Kidney (tissue), 14 donors: ENCODE data around the gene ANKRD23. TPM values are rescaled to one million over a fixed set of nuclear protein-coding genes. Genes with fewer than 3 reads are reported as not detected.

Experiments
- DNase-seq, 5 donors: peaks; one replicate each; pipeline ENCODE4 v3.0.0-alpha.2; 2013 to 2020
- FAIRE-seq: peaks from 2 replicates; lab custom pipeline; 2012; peaks lifted over from hg19 to GRCh38; lab: Jason Lieb, UNC
- H3K27ac ChIP-seq, 2 donors: one replicate each; pipeline ENCODE4 v1.7.0; 2013; ENCODE audit warnings: low read depth in 2 of 2, low read length in 2 of 2, inconsistent platforms in 1 of 2
- H3K27me3 ChIP-seq: one replicate; pipeline ENCODE4 v1.7.1; 2013; ENCODE audit warnings: low read length, inconsistent platforms; ENCODE audit not compliant: control insufficient read depth, insufficient read depth
- H3K36me3 ChIP-seq, 3 donors: one replicate each; pipeline versions ENCODE4 v1.7.0 to v1.7.1; 2013; ENCODE audit warnings: low read length in 3 of 3, control low read depth in 1 of 3, inconsistent platforms in 1 of 3; ENCODE audit not compliant: insufficient read depth in 3 of 3, control insufficient read depth in 2 of 3
- H3K4me1 ChIP-seq, 3 donors: one replicate each; pipeline versions ENCODE4 v1.7.0 to v1.7.1; 2013; ENCODE audit warnings: low read length in 3 of 3, inconsistent platforms in 1 of 3, low read depth in 1 of 3; ENCODE audit not compliant: control insufficient read depth in 2 of 3, insufficient read depth in 2 of 3
- H3K4me3 ChIP-seq, 3 donors: one replicate each; pipeline versions ENCODE4 v1.7.0 to v1.8.1; 2013; ENCODE audit warnings: low read length in 3 of 3, control low read depth in 1 of 3, inconsistent platforms in 1 of 3
- H3K9ac ChIP-seq, 3 donors: one replicate each; pipeline versions ENCODE4 v1.7.0 to v1.7.1; 2013; ENCODE audit warnings: low read length in 3 of 3, control low read depth in 1 of 3, inconsistent platforms in 1 of 3
- H3K9me3 ChIP-seq, 3 donors: one replicate each; pipeline versions ENCODE4 v1.7.0 to v1.7.1; 2013; ENCODE audit warnings: low read length in 3 of 3, control low read depth in 1 of 3, inconsistent platforms in 1 of 3; ENCODE audit not compliant: control insufficient read depth in 2 of 3, insufficient read depth in 1 of 3
- CTCF ChIP-seq: IDR thresholded peaks from 3 replicates; pipeline ENCODE4 v1.5.1; 2012; ENCODE audit warnings: mild to moderate bottlenecking, moderate library complexity, borderline replicate concordance; ENCODE audit not compliant: insufficient read depth; ENCODE audit errors: extremely low read depth
- intact Hi-C: fragments of 100-400 bp; cut with DNase I; formaldehyde crosslinking; loops from one replicate; pipeline ENCODE4 v1.11.1; 2022
- microRNA-seq: library from miRNA; unstranded; fragments of <30 nt; microRNA quantifications from one replicate; pipeline ENCODE4 v1.2.0, GENCODE V29; 2020
- polyA plus RNA-seq: library from polyadenylated mRNA; stranded (reverse); fragments of 350-450 nt; fragmentation: Illumina TruSeq; extraction: RNeasy Lipid Tissue Mini Kit (QIAGEN cat#74804); gene quantifications from one replicate; pipeline ENCODE4 v1.2.3, GENCODE V29; 2014; ENCODE audit warnings: low read depth, low replicate concordance; ENCODE audit not compliant: insufficient read depth
- total RNA-seq: library from RNA; stranded (reverse); fragmentation: NEBNext Ultra II Directional; extraction: Animal tissue kit (Norgen Biotek cat#: 25700); gene quantifications from one replicate; pipeline ENCODE4 v1.2.1, GENCODE V29; 2021
- donor health status: control.
- donor health status: control.
- donor health status: control.
- donor health status: control.
- donor health status: control.
- donor health status: DM: yes; HTN: yes; CAD: no.
- donor health status: Normal renal cell carcinoma (clear cell type).

ANKRD23 gene
- total and polyA plus RNA-seq, 2 donors from 2014 or later: 1.6 to 4.0 TPM

GRCh38 chr2:96792772-96793749 lies 50.8 kb downstream of the ANKRD23 start:
- Histone ChIP-seq H3K27ac (no peak overlapping the region), H3K9ac (no peak overlapping the region), H3K4me1 (no peaks in the 10 kb centered on the region), H3K36me3 (peaks cover 0 to 1% (median 0%) of the 10 kb centered on the region in 3 donors), H3K9me3 (no peaks in the 10 kb centered on the region), H3K4me3 (no peak overlapping the region), H3K27me3 (no peaks in the 10 kb centered on the region)
- intact Hi-C loops: no loop called here
- no peak for TF ChIP-seq CTCF
- peak in 1 of 5 donors; percentile 47 for DNase-seq
- no peak for FAIRE-seq

- Histone ChIP-seq H3K27me3 (no peaks in the 10 kb centered on the region), H3K9me3 (no peaks in the 10 kb centered on the region), H3K27ac (no peak overlapping the region), H3K9ac (no peak overlapping the region), H3K4me1 (no peaks in the 10 kb centered on the region), H3K36me3 (no peaks in the 10 kb centered on the region), H3K4me3 (no peak overlapping the region)
- peak in 1 of 5 donors; percentile 28 for DNase-seq
- intact Hi-C loops: no loop called here
- FAIRE-seq: no peak
- TF ChIP-seq CTCF: no peak
These were observed 54.6 kb downstream of the ANKRD23 start for GRCh38 chr2:96789245-96789617.

- Histone ChIP-seq H3K27me3 (no peaks in the 10 kb centered on the region), H3K9ac (no peak overlapping the region), H3K27ac (no peak overlapping the region), H3K4me1 (no peaks in the 10 kb centered on the region), H3K4me3 (no peak overlapping the region), H3K9me3 (no peaks in the 10 kb centered on the region), H3K36me3 (no peaks in the 10 kb centered on the region)
- DNase-seq (peak in 1 of 5 donors; percentile 45), FAIRE-seq (no peak)
- intact Hi-C loops: no loop called here
- TF ChIP-seq CTCF: no peak
These were observed 55.2 kb downstream of the ANKRD23 start for GRCh38 chr2:96788442-96789244.

Small RNA genes lying within 50 kb of the gene (microRNA-seq; reads per million reads assigned to microRNA genes)
- gene MIR3127: not detected

Other genes starting within 250 kb of the ANKRD23 start
- gene KANSL3, start 205.7 kb downstream of the ANKRD23 start, total RNA-seq: 48.8 TPM
- 17.5 TPM for gene KANSL3, start 205.7 kb downstream of the ANKRD23 start, polyA plus RNA-seq
- 1.3 TPM for gene FER1L5, start 201.3 kb downstream of the ANKRD23 start, total RNA-seq
- gene FER1L5, start 201.3 kb downstream of the ANKRD23 start, polyA plus RNA-seq: 0.15 TPM
- 23.0 TPM for gene LMAN2L, start 104.0 kb downstream of the ANKRD23 start, total RNA-seq
- 25.3 TPM for gene LMAN2L, start 104.0 kb downstream of the ANKRD23 start, polyA plus RNA-seq
- gene CNNM4, start 83.1 kb downstream of the ANKRD23 start, total RNA-seq: 14.5 TPM
- gene CNNM4, start 83.1 kb downstream of the ANKRD23 start, polyA plus RNA-seq: 3.7 TPM
- gene CNNM3, start 27.8 kb downstream of the ANKRD23 start, total RNA-seq: 26.1 TPM
- 6.9 TPM for gene CNNM3, start 27.8 kb downstream of the ANKRD23 start, polyA plus RNA-seq
- gene ANKRD39, start 14.0 kb upstream of the ANKRD23 start, total RNA-seq: 10.8 TPM
- 19.2 TPM for gene ANKRD39, start 14.0 kb upstream of the ANKRD23 start, polyA plus RNA-seq
- 44.6 TPM for gene SEMA4C, start 26.1 kb upstream of the ANKRD23 start, total RNA-seq
- gene SEMA4C, start 26.1 kb upstream of the ANKRD23 start, polyA plus RNA-seq: 11.1 TPM
- gene FAM178B, start 142.6 kb upstream of the ANKRD23 start, total RNA-seq: 0.44 TPM
- gene FAM178B, start 142.6 kb upstream of the ANKRD23 start, polyA plus RNA-seq: not detected